GM12878 (cell line): ENCODE results near the gene ABCC2. TPM values are rescaled to one million over a fixed set of nuclear protein-coding genes. Genes with fewer than 3 reads are reported as not detected.

ENCODE experiments used
- ATAC-seq: fragments of 200-7000 bp; cut with Tn5 transposase; 3 replicates; pipeline ENCODE4 v1.9.1; 2020; ENCODE audit warnings: mild to moderate bottlenecking, moderate library complexity
- BruUV-seq: library from RNA; stranded (reverse); fragments of 400-500 nt; replicated peaks from 2 replicates; lab custom pipeline; 2021; lab: Mats Ljungman, UMichigan
- CTCF ChIA-PET: fragments of 300-600 bp; sonication (Branson Sonifier 250); formaldehyde crosslinking; extraction: SDS; loops from one replicate; lab custom pipeline; 2021; ENCODE audit warnings: inconsistent platforms; lab: Yijun Ruan, JAX
- POLR2A ChIA-PET: fragments of 350-600 bp; formaldehyde crosslinking; extraction: SDS; loops from one replicate; lab custom pipeline; 2021; ENCODE audit warnings: inconsistent platforms; lab: Charles Lee
- RAD21 ChIA-PET: fragments of 300-600 bp; sonication (Branson Sonifier 250); formaldehyde crosslinking; loops from one replicate; lab custom pipeline; 2023; ENCODE audit warnings: antibody characterized with exemption; ENCODE audit not compliant: unreplicated experiment; lab: Charles Lee
- SMC1A ChIA-PET: fragments of 300-600 bp; sonication (Branson Sonifier 250); formaldehyde crosslinking; loops from one replicate; lab custom pipeline; 2023; ENCODE audit not compliant: unreplicated experiment, uncharacterized antibody; lab: Charles Lee
- DNase-seq: peaks from one replicate; pipeline ENCODE4 v3.0.0-alpha.2; 2011; ENCODE audit warnings: low read depth, low spot score
- FAIRE-seq: peaks from 3 replicates; lab custom pipeline; 2011; peaks lifted over from hg19 to GRCh38; lab: Jason Lieb, UNC
- H2AFZ ChIP-seq: 2 replicates; pipeline ENCODE4 v1.6.0; 2011; ENCODE audit warnings: low read depth, low read length, control low read depth; ENCODE audit not compliant: control insufficient read depth
- H3K27ac ChIP-seq: 2 replicates; pipeline ENCODE4 v1.5.1; 2011; ENCODE audit warnings: control low read depth; ENCODE audit not compliant: control insufficient read depth, insufficient read depth
- H3K27me3 ChIP-seq, 2 experiments: replicated peaks in 1 of 2; 2 replicates each; pipeline versions ENCODE4 v1.6.0 to v1.6.1; 2011; ENCODE audit warnings: low read length in 1 of 2; ENCODE audit not compliant: control insufficient read depth in 2 of 2, insufficient read depth in 2 of 2
- H3K36me3 ChIP-seq, 2 experiments: 2 replicates each; pipeline ENCODE4 v1.5.1; 2011; ENCODE audit warnings: low read length in 1 of 2; ENCODE audit not compliant: control insufficient read depth in 2 of 2, insufficient read depth in 2 of 2
- H3K4me1 ChIP-seq: 2 replicates; pipeline ENCODE4 v1.6.1; 2011; ENCODE audit warnings: mild to moderate bottlenecking, low read length, moderate library complexity, mixed read lengths; ENCODE audit not compliant: control insufficient read depth, insufficient read depth
- H3K4me2 ChIP-seq: 2 replicates; pipeline ENCODE4 v1.6.0; 2011; ENCODE audit warnings: control low read depth; ENCODE audit not compliant: control insufficient read depth, insufficient read depth
- H3K4me3 ChIP-seq: fragments of 200-600 bp; sonication (generic); 2 replicates; pipeline ENCODE4 v1.5.1; 2016
- H3K79me2 ChIP-seq: 2 replicates; pipeline ENCODE4 v1.6.0; 2011; ENCODE audit warnings: low read length; ENCODE audit not compliant: control insufficient read depth, insufficient read depth
- H3K9ac ChIP-seq: 2 replicates; pipeline ENCODE4 v1.8.0; 2011; ENCODE audit warnings: low read length, control low read depth, mixed read lengths; ENCODE audit not compliant: control insufficient read depth, insufficient read depth
- H3K9me3 ChIP-seq: replicated peaks from 3 replicates; pipeline ENCODE4 v1.5.1; 2011; ENCODE audit warnings: mild to moderate bottlenecking, low read length; ENCODE audit not compliant: control insufficient read depth, insufficient read depth
- H4K20me1 ChIP-seq: 2 replicates; pipeline ENCODE4 v1.6.0; 2011; ENCODE audit not compliant: control insufficient read depth, insufficient read depth
- CREM ChIP-seq: IDR thresholded peaks from 2 replicates; pipeline ENCODE4 v1.6.1; 2014; ENCODE audit warnings: antibody characterized with exemption, low read depth
- ELK1 ChIP-seq: IDR thresholded peaks from 2 replicates; pipeline ENCODE4 v1.6.1; 2012; ENCODE audit warnings: low read depth, low read length, improper control_type of control experiment
- HCFC1 ChIP-seq: fragments of 150-350 bp; IDR thresholded peaks from 2 replicates; pipeline ENCODE4 v1.6.1; 2014; ENCODE audit warnings: low read length
- MEF2B ChIP-seq: fragments of 450-650 bp; IDR thresholded peaks from 2 replicates; pipeline ENCODE4 v1.6.1; 2018; ENCODE audit warnings: mild to moderate bottlenecking, moderate library complexity; ENCODE audit not compliant: partially characterized antibody, poor library complexity, severe bottlenecking
- RFX5 ChIP-seq: IDR thresholded peaks from 2 replicates; pipeline ENCODE4 v1.6.1; 2011; ENCODE audit warnings: low read depth, low read length, improper control_type of control experiment
- TCF3 ChIP-seq: IDR thresholded peaks from 2 replicates; pipeline ENCODE4 v1.6.1; 2012; ENCODE audit warnings: low read depth, mild to moderate bottlenecking, low read length, borderline replicate concordance; ENCODE audit not compliant: insufficient read depth
- USF2 ChIP-seq: IDR thresholded peaks from 2 replicates; pipeline ENCODE4 v1.6.1; 2011; ENCODE audit warnings: low read depth, low read length, improper control_type of control experiment, borderline replicate concordance
- WGBS: methylation state at CpG from one replicate; pipeline ENCODE4 v1.1.6; 2016; ENCODE audit warnings: low lambda C conversion rate; ENCODE audit not compliant: insufficient replicate concordance, insufficient coverage; ENCODE audit errors: missing lambda C conversion rate; 5-methylcytosine and 5-hydroxymethylcytosine counted together
- in situ Hi-C: fragments of 300-500 bp; cut with MboI; formaldehyde crosslinking; loops from 9 replicates; pipeline ENCODE4 v1.14.3; 2018; ENCODE audit warnings: mixed read lengths
- intact Hi-C: fragments of 100-400 bp; cut with micrococcal nuclease; formaldehyde crosslinking; loops from one replicate; pipeline ENCODE4 v1.14.2; 2022; ENCODE audit not compliant: unreplicated experiment
- polyA plus RNA-seq, 11 experiments: library from polyadenylated mRNA; depleted of rRNA in 4 of 11; unstranded in 6 of 11; stranded (reverse) in 5 of 11; fragments of >200 nt; fragmentation: Nextera tagmentation in 4 of 11; fragmentation: Illumina TruSeq in 1 of 11; extraction: Ambion mirVana in 4 of 11; extraction: Trizol in 1 of 11; gene quantifications; 1 replicate in 1 of 11; 2 replicates in 10 of 11; pipeline versions ENCODE4 v1.2.1 to v1.2.3, GENCODE V29; 2011 to 2016; ENCODE audit warnings: inconsistent platforms in 2 of 11, missing spikeins in 2 of 11, low read depth in 1 of 11
- total RNA-seq, 4 experiments: library from RNA; depleted of rRNA in 3 of 4; stranded (reverse); fragments of >200 nt in 3 of 4; fragmentation: Illumina TruSeq in 1 of 4; extraction: Trizol in 1 of 4; gene quantifications; 2 replicates each; pipeline versions ENCODE4 v1.2.1 to v1.2.3, GENCODE V29; 2013 to 2021

The ABCC2 gene
- total and polyA plus RNA-seq, 10 of the 15 experiments (the other 5 are each of a cell fraction or from before 2014, with no cell fraction given), result 0.02 to 0.95 (median 0.21) TPM

GRCh38 chr10:99869581-99870122 is 87.2 kb downstream of the ABCC2 start:
- TF ChIP-seq MEF2B, result no peak
- TF ChIP-seq CREM, result no peak
- TF ChIP-seq USF2, result no peak
- no peak for TF ChIP-seq RFX5
- no peak for TF ChIP-seq TCF3
- no peak for TF ChIP-seq HCFC1
- TF ChIP-seq ELK1, result no peak
- no peaks in the 10 kb centered on the region for H3K9me3 ChIP-seq
- no TSS peak for BruUV-seq
- no peaks in the 10 kb centered on the region for H3K27me3 ChIP-seq
- H2AFZ ChIP-seq, result no peak overlapping the region
- peaks cover 9% of the 10 kb centered on the region for H3K4me1 ChIP-seq
- ChIA-PET RAD21 (interaction anchor here (1.2 kb wide), 1 partner anchor 176 kb away, joined by 6 read pairs; no protein-coding TSS in a partner anchor), SMC1A (interaction anchor here (0.8 to 1.3 kb wide), 2 partner anchors 16 to 24 kb away, joined by 3 to 4 read pairs; no protein-coding TSS in a partner anchor), POLR2A (interaction anchor here (0.5 kb wide), 1 partner anchor 1085 kb away, joined by 3 read pairs; no protein-coding TSS in a partner anchor), CTCF (interaction anchor here (0.8 to 1.7 kb wide), 4 partner anchors 9 to 24 kb away, joined by 3 to 5 read pairs (median 4); no protein-coding TSS in a partner anchor)
- no peak for FAIRE-seq
- in situ Hi-C loops, result no loop called here
- DNase-seq, result no peak
- peaks cover 2 to 4% of the 10 kb centered on the region in 2 experiments; a peak in 2 of 4 replicates for H3K36me3 ChIP-seq
- H3K4me2 ChIP-seq, result no peak overlapping the region
- H3K4me3 ChIP-seq, result no peak overlapping the region
- intact Hi-C loops, result no loop called here
- no peak for ATAC-seq
- no peaks in the 10 kb centered on the region for H4K20me1 ChIP-seq
- 36% methylated on average over 9 of the region's 9 CpGs for whole genome bisulfite sequencing
- H3K27ac ChIP-seq, result no peak overlapping the region
- H3K9ac ChIP-seq, result no peak overlapping the region
- H3K79me2 ChIP-seq, result no peaks in the 10 kb centered on the region
